Right atrium auricular region (tissue), 2 donors: ENCODE results near the gene CTDP1. TPM values are rescaled to one million over a fixed set of nuclear protein-coding genes. Genes with fewer than 3 reads are reported as not detected.

Experiments
- DNase-seq: peaks from one replicate; pipeline ENCODE4 v3.0.0-alpha.2; 2019; ENCODE audit warnings: low spot score
- H3K27ac ChIP-seq, 2 donors: fragments of 200-600 bp; sonication (generic); 1 replicate in 1 of 2; 2 replicates in 1 of 2; pipeline ENCODE4 v1.5.1; 2016 to 2019
- H3K27me3 ChIP-seq, 2 donors: fragments of 200-600 bp; sonication (generic); one replicate each; pipeline versions ENCODE4 v1.5.1 to v1.6.0; 2017 to 2019
- H3K36me3 ChIP-seq: fragments of 200-600 bp; sonication (generic); one replicate; pipeline ENCODE4 v1.5.1; 2016
- H3K4me1 ChIP-seq, 2 donors: fragments of 200-600 bp; sonication (generic); one replicate each; pipeline versions ENCODE4 v1.5.1 to v1.6.0; 2017 to 2019
- H3K4me3 ChIP-seq, 2 donors: fragments of 200-600 bp; sonication (generic); 1 replicate in 1 of 2; 2 replicates in 1 of 2; pipeline ENCODE4 v1.5.1; 2017 to 2019; ENCODE audit warnings: mild to moderate bottlenecking in 1 of 2, moderate library complexity in 1 of 2
- H3K9me3 ChIP-seq, 2 donors: fragments of 200-600 bp; sonication (generic); one replicate each; pipeline ENCODE4 v1.5.1; 2019
- CTCF ChIP-seq, 2 donors: fragments of 200-600 bp; sonication (generic); IDR thresholded peaks; one replicate each; pipeline ENCODE4 v1.5.1; 2019; ENCODE audit warnings: antibody characterized with exemption in 2 of 2
- total RNA-seq, 2 donors: library from RNA; depleted of rRNA; stranded (reverse); fragments of >200 nt; gene quantifications; one replicate each; pipeline ENCODE4 v1.1.0, GENCODE V29; 2016

The CTDP1 gene
- total RNA-seq, 2 donors from 2014 or later = 6.3 to 9.2 TPM

GRCh38 chr18:79741362-79741700 is 61.7 kb downstream of the CTDP1 start:
- H3K36me3 ChIP-seq = peaks cover 27% of the 10 kb centered on the region
- no peak overlapping the region for H3K4me3 ChIP-seq
- DNase-seq = no peak
- TF ChIP-seq CTCF (IDR thresholded peaks at IDR 0.05) = no peak
- H3K27ac ChIP-seq = no peak overlapping the region
- H3K9me3 ChIP-seq = no peaks in the 10 kb centered on the region
- H3K27me3 ChIP-seq = no peaks in the 10 kb centered on the region
- H3K4me1 ChIP-seq = no peaks in the 10 kb centered on the region

GRCh38 chr18:79742076-79742475 is 62.5 kb downstream of the CTDP1 start:
- H3K9me3 ChIP-seq = no peaks in the 10 kb centered on the region
- H3K27ac ChIP-seq = no peak overlapping the region
- H3K27me3 ChIP-seq = no peaks in the 10 kb centered on the region
- no peak for DNase-seq
- H3K4me3 ChIP-seq = no peak overlapping the region
- H3K36me3 ChIP-seq = peaks cover 20% of the 10 kb centered on the region
- no peak for TF ChIP-seq CTCF (IDR thresholded peaks at IDR 0.05)
- no peaks in the 10 kb centered on the region for H3K4me1 ChIP-seq

GRCh38 chr18:79744625-79745024 is 65.0 kb downstream of the CTDP1 start:
- Histone ChIP-seq H3K36me3 (peaks cover 13% of the 10 kb centered on the region), H3K9me3 (no peaks in the 10 kb centered on the region), H3K27ac (no peak overlapping the region), H3K4me3 (no peak overlapping the region), H3K27me3 (no peaks in the 10 kb centered on the region), H3K4me1 (no peaks in the 10 kb centered on the region)
- no peak for TF ChIP-seq CTCF (IDR thresholded peaks at IDR 0.05)
- no peak for DNase-seq

GRCh38 chr18:79746730-79747129 is 67.1 kb downstream of the CTDP1 start:
- no peak overlapping the region for H3K4me3 ChIP-seq
- no peaks in the 10 kb centered on the region for H3K4me1 ChIP-seq
- H3K27me3 ChIP-seq = no peaks in the 10 kb centered on the region
- H3K36me3 ChIP-seq = peaks cover 20% of the 10 kb centered on the region
- TF ChIP-seq CTCF (IDR thresholded peaks at IDR 0.05) = no peak
- no peak for DNase-seq
- no peak overlapping the region for H3K27ac ChIP-seq
- H3K9me3 ChIP-seq = no peaks in the 10 kb centered on the region

- Histone ChIP-seq H3K36me3 (peaks cover 20% of the 10 kb centered on the region), H3K9me3 (no peaks in the 10 kb centered on the region), H3K4me1 (no peaks in the 10 kb centered on the region), H3K27me3 (no peaks in the 10 kb centered on the region), H3K4me3 (no peak overlapping the region), H3K27ac (no peak overlapping the region)
- DNase-seq = no peak
- TF ChIP-seq CTCF (IDR thresholded peaks at IDR 0.05) = no peak
Measured at GRCh38 chr18:79747156-79747845, 67.7 kb downstream of the CTDP1 start.
